Panc1 (cell line): ENCODE results near the gene C12orf54. TPM values are rescaled to one million over a fixed set of nuclear protein-coding genes. Genes with fewer than 3 reads are reported as not detected.
"Not testable (repeated sequence)": the region's sequence is repeated elsewhere in the genome, so short reads cannot be mapped to it uniquely, and the experiment has no call there.

Experiments
- ATAC-seq: fragments of 200-7000 bp; cut with Tn5 transposase; 2 replicates; pipeline ENCODE4 v1.9.1; 2020; ENCODE audit warnings: mild to moderate bottlenecking, moderate library complexity
- BruUV-seq: library from RNA; stranded (reverse); fragments of 400-500 nt; replicated peaks from 2 replicates; lab custom pipeline; 2021; lab: Mats Ljungman, UMichigan
- CTCF ChIA-PET: fragments of 300-600 bp; sonication (Branson Sonifier 250); formaldehyde crosslinking; loops from one replicate; lab custom pipeline; 2022; ENCODE audit warnings: antibody characterized with exemption; lab: Charles Lee
- POLR2A ChIA-PET: fragments of 300-600 bp; sonication (Branson Sonifier 250); formaldehyde crosslinking; loops from one replicate; lab custom pipeline; 2022; ENCODE audit warnings: antibody characterized with exemption; lab: Charles Lee
- DNase-seq: peaks from one replicate; pipeline ENCODE4 v3.0.0-alpha.2; 2010; ENCODE audit warnings: low read depth, low spot score
- H3K27ac ChIP-seq: 2 replicates; pipeline ENCODE4 v1.5.1; 2011; ENCODE audit warnings: mild to moderate bottlenecking, low read length, inconsistent platforms
- H3K27me3 ChIP-seq: fragments of 200-500 bp; sonication (Bioruptor generic); 2 replicates; pipeline ENCODE4 v1.6.0; 2014; ENCODE audit warnings: low read length, inconsistent platforms; ENCODE audit not compliant: control insufficient read depth, insufficient read depth
- H3K36me3 ChIP-seq: fragments of 200-500 bp; sonication (Bioruptor generic); 2 replicates; pipeline ENCODE4 v1.5.1; 2014; ENCODE audit warnings: inconsistent platforms, mild to moderate bottlenecking, low read length, moderate library complexity; ENCODE audit not compliant: control insufficient read depth, insufficient read depth
- H3K4me1 ChIP-seq: 2 replicates; pipeline ENCODE4 v1.5.1; 2011; ENCODE audit warnings: inconsistent platforms, mild to moderate bottlenecking, low read length, moderate library complexity; ENCODE audit not compliant: control insufficient read depth, insufficient read depth
- H3K4me3 ChIP-seq, 2 experiments: 2 replicates each; pipeline ENCODE4 v1.5.1; 2011 to 2012; ENCODE audit warnings: low read depth in 2 of 2, low read length in 2 of 2, mild to moderate bottlenecking in 2 of 2, inconsistent platforms in 1 of 2, moderate library complexity in 1 of 2
- H3K9me3 ChIP-seq: fragments of 200-500 bp; sonication (Bioruptor generic); 2 replicates; pipeline ENCODE4 v1.5.1; 2014; ENCODE audit warnings: low read depth, mild to moderate bottlenecking, inconsistent platforms, low read length, moderate library complexity; ENCODE audit not compliant: control insufficient read depth, insufficient read depth
- POLR2AphosphoS5 ChIP-seq: IDR thresholded peaks from 2 replicates; pipeline ENCODE4 v1.6.1; 2012; ENCODE audit warnings: mild to moderate bottlenecking, low read depth, low read length, moderate library complexity
- SIN3A ChIP-seq: IDR thresholded peaks from 2 replicates; pipeline ENCODE4 v1.6.1; 2012; ENCODE audit warnings: low read depth, mild to moderate bottlenecking, low read length, moderate library complexity, borderline replicate concordance; ENCODE audit not compliant: insufficient read depth
- TCF7L2 ChIP-seq: IDR thresholded peaks from 2 replicates; pipeline ENCODE4 v1.6.1; 2011; ENCODE audit warnings: mild to moderate bottlenecking, low read depth, low read length, inconsistent platforms
- in situ Hi-C: cut with HindIII; loops from 2 replicates; pipeline ENCODE4 v1.10.0; 2016; ENCODE audit warnings: low sequenced_read_pairs, low pct_unique_long_range_greater_than_20kb
- intact Hi-C: fragments of 100-400 bp; cut with micrococcal nuclease; formaldehyde crosslinking; loops from one replicate; pipeline ENCODE4 v1.10.0; 2022; ENCODE audit not compliant: unreplicated experiment
- total RNA-seq: library from RNA; stranded (reverse); gene quantifications from one replicate; pipeline ENCODE4 v1.2.1, GENCODE V29; 2021; ENCODE audit not compliant: unreplicated experiment
- TF ChIP-seq, protein P1 (sequence below): fragments of 450-650 bp; IDR thresholded peaks from 2 replicates; pipeline ENCODE4 v1.5.1; 2017; ENCODE audit warnings: mild to moderate bottlenecking
- TF ChIP-seq, protein P2 (sequence below), 2 experiments: IDR thresholded peaks; 2 replicates each; pipeline ENCODE4 v1.6.1; 2011 to 2012; ENCODE audit warnings: low read depth in 2 of 2, control low read depth in 1 of 2, low read length in 1 of 2, mild to moderate bottlenecking in 1 of 2, moderate library complexity in 1 of 2; ENCODE audit not compliant: insufficient read depth in 1 of 2

C12orf54 gene
- total RNA-seq, 1 experiment from 2014 or later = not detected

DNA sequence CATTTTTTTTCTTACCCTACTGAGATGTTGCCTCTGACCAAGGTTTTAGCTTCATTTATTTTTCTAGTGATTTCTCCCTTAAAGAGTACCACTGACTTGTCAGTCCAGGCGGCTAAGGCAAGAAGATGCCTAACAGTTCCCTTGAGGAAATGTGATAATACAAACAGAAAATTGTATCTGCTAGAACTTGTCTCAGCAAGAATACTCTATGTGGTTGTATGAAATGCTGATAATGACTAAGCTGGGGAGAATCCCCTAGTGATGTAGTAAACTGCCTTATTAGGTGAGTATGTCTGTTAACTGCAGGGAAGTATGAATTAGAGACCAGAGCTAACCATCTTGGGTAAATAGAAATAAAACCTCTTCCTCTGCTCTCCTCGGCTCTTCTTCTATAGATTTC is 6.7 kb downstream of the C12orf54 start:
- DNase-seq (no peak), ATAC-seq (no peak)
- Histone ChIP-seq H3K9me3 (no peaks in the 10 kb centered on the region), H3K4me1 (no peaks in the 10 kb centered on the region), H3K36me3 (no peaks in the 10 kb centered on the region), H3K27me3 (peaks cover 22% of the 10 kb centered on the region), H3K27ac (no peak overlapping the region), H3K4me3 (no peak overlapping the region)
- ChIA-PET POLR2A (no interaction called here), CTCF (no interaction called here)
- no peak for TF ChIP-seq SIN3A
- intact Hi-C loops = no loop called here
- in situ Hi-C loops = no loop called here
- no TSS peak for BruUV-seq

DNA sequence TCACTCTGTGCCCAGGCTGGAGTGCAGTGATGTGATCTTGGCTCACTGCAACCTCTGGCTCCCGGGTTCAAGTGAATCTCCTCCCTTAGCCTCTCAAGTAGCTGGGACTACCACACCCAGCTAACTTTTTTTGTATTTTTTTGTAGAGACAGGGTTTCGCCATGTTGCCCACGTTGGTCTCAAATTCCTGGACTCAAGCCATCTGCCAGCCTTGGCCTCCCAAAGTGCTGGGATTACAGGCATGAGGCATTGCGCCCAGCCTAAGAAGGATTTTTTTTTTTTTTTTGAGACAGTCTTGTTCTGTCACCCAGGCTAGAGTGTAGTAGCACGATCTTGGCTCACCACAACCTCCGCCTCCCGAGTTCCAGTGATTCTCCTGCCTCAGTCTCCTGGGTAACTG is 7.2 kb downstream of the C12orf54 start:
- CTCF ChIA-PET, in situ Hi-C loops, H3K27ac ChIP-seq, BruUV-seq, H3K4me3 ChIP-seq, H3K36me3 ChIP-seq, POLR2A ChIA-PET, DNase-seq, ATAC-seq, H3K4me1 ChIP-seq, H3K9me3 ChIP-seq, intact Hi-C loops: not testable (repeated sequence)
- H3K27me3 ChIP-seq = peaks cover 22% of the 10 kb centered on the region

DNA sequence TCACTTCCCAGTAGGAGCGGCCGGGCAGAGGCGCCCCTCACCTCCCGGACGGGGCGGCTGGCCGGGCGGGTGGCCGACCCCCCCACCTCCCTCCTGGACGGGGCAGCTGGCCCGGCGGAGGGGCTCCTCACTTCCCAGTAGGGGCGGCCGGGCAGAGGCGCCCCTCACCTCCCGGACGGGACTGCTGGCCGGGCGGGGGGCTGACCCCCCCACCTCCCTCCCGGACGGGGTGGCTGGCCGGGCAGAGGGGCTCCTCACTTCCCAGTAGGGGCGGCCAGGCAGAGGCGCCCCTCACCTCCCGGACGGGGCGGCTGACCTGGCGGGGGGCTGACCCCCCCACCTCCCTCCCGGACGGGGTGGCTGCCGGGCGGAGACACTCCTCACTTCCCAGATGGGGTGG is 18.0 kb downstream of the C12orf54 start:
- ATAC-seq, H3K27ac ChIP-seq, H3K4me1 ChIP-seq, H3K36me3 ChIP-seq, H3K9me3 ChIP-seq, in situ Hi-C loops, POLR2A ChIA-PET, intact Hi-C loops, H3K4me3 ChIP-seq, DNase-seq, BruUV-seq, CTCF ChIA-PET: not testable (repeated sequence)
- H3K27me3 ChIP-seq = peaks cover 12% of the 10 kb centered on the region

DNA sequence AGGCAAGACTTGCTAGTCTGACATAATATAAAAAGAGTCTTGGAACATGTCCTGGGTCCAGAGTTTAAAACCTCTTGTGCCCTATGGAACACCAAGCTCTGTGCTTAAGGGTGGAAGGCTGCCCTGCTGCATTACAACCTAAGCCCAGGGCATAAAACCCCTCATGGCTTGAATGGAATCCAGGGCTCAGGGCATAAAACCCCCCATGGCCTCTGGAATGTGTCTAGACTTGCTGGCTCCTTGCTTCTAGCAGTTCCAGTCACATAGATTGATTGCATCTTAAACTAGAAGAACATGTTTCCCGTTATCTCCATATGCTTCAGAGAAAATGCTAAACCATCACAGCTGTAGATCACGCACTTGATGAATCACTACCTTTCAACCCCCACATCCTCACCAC is 24.5 kb downstream of the C12orf54 start:
- ATAC-seq, DNase-seq, BruUV-seq, POLR2A ChIA-PET, H3K9me3 ChIP-seq, H3K4me3 ChIP-seq, in situ Hi-C loops, intact Hi-C loops, H3K36me3 ChIP-seq, H3K27ac ChIP-seq, CTCF ChIA-PET, H3K27me3 ChIP-seq, H3K4me1 ChIP-seq: not testable (repeated sequence)

DNA sequence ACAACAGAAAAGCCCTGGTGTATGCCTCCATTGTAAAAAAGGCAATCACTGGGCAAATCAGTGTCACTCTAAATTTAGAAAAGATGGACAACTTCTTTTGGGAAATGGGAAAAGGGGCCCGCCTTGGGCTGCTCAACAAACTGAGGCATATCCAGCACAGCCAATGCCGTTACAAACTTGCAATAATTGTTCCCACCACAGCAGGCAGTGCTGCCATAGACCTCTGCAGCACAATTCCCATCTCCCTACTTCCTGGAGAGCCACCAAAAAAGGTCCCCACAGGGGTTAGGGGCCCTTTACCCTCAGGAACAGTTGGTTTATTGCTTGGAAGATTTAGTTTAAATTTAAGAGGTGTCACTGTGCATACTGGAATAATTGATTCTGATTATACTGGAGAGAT is 26.7 kb downstream of the C12orf54 start:
- no TSS peak for BruUV-seq
- in situ Hi-C loops = no loop called here
- DNase-seq (no peak), ATAC-seq (no peak)
- Histone ChIP-seq H3K27ac (no peak overlapping the region), H3K4me1 (no peaks in the 10 kb centered on the region), H3K9me3 (peaks cover 5% of the 10 kb centered on the region; the same call in 1 of the 2 replicates), H3K4me3 (no peak overlapping the region), H3K36me3 (no peaks in the 10 kb centered on the region), H3K27me3 (peaks cover 7% of the 10 kb centered on the region; the same call in 1 of the 2 replicates)
- ChIA-PET CTCF (no interaction called here), POLR2A (no interaction called here)
- intact Hi-C loops = no loop called here
- TF ChIP-seq POLR2AphosphoS5 = no peak
- no peak for TF ChIP-seq SIN3A
- TF ChIP-seq, protein P1, sequence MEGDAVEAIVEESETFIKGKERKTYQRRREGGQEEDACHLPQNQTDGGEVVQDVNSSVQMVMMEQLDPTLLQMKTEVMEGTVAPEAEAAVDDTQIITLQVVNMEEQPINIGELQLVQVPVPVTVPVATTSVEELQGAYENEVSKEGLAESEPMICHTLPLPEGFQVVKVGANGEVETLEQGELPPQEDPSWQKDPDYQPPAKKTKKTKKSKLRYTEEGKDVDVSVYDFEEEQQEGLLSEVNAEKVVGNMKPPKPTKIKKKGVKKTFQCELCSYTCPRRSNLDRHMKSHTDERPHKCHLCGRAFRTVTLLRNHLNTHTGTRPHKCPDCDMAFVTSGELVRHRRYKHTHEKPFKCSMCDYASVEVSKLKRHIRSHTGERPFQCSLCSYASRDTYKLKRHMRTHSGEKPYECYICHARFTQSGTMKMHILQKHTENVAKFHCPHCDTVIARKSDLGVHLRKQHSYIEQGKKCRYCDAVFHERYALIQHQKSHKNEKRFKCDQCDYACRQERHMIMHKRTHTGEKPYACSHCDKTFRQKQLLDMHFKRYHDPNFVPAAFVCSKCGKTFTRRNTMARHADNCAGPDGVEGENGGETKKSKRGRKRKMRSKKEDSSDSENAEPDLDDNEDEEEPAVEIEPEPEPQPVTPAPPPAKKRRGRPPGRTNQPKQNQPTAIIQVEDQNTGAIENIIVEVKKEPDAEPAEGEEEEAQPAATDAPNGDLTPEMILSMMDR = no peak
- no peak for TF ChIP-seq TCF7L2
- TF ChIP-seq, protein P2, sequence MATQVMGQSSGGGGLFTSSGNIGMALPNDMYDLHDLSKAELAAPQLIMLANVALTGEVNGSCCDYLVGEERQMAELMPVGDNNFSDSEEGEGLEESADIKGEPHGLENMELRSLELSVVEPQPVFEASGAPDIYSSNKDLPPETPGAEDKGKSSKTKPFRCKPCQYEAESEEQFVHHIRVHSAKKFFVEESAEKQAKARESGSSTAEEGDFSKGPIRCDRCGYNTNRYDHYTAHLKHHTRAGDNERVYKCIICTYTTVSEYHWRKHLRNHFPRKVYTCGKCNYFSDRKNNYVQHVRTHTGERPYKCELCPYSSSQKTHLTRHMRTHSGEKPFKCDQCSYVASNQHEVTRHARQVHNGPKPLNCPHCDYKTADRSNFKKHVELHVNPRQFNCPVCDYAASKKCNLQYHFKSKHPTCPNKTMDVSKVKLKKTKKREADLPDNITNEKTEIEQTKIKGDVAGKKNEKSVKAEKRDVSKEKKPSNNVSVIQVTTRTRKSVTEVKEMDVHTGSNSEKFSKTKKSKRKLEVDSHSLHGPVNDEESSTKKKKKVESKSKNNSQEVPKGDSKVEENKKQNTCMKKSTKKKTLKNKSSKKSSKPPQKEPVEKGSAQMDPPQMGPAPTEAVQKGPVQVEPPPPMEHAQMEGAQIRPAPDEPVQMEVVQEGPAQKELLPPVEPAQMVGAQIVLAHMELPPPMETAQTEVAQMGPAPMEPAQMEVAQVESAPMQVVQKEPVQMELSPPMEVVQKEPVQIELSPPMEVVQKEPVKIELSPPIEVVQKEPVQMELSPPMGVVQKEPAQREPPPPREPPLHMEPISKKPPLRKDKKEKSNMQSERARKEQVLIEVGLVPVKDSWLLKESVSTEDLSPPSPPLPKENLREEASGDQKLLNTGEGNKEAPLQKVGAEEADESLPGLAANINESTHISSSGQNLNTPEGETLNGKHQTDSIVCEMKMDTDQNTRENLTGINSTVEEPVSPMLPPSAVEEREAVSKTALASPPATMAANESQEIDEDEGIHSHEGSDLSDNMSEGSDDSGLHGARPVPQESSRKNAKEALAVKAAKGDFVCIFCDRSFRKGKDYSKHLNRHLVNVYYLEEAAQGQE (IDR thresholded peaks at IDR 0.05; ENCODE audit: insufficient read depth in 1 of 2, low read depth in 2 of 2, low read length in 1 of 2) = no peak
